Lower leg skin (tissue), 3 donors: ENCODE data around the gene METRNL.

Experiments used
- POLR2A ChIP-seq, 2 donors: fragments of 450-650 bp; IDR thresholded peaks; one replicate each; pipeline ENCODE4 v1.6.1; 2016 to 2017; ENCODE audit warnings: antibody characterized with exemption in 2 of 2, mild to moderate bottlenecking in 1 of 2, moderate library complexity in 1 of 2
- TF ChIP-seq, protein P1 (sequence below), 3 donors: fragments of 450-650 bp; IDR thresholded peaks; one replicate each; pipeline ENCODE4 v1.5.1; 2016; ENCODE audit warnings: antibody characterized with exemption in 3 of 3, mild to moderate bottlenecking in 3 of 3, moderate library complexity in 2 of 3

DNA sequence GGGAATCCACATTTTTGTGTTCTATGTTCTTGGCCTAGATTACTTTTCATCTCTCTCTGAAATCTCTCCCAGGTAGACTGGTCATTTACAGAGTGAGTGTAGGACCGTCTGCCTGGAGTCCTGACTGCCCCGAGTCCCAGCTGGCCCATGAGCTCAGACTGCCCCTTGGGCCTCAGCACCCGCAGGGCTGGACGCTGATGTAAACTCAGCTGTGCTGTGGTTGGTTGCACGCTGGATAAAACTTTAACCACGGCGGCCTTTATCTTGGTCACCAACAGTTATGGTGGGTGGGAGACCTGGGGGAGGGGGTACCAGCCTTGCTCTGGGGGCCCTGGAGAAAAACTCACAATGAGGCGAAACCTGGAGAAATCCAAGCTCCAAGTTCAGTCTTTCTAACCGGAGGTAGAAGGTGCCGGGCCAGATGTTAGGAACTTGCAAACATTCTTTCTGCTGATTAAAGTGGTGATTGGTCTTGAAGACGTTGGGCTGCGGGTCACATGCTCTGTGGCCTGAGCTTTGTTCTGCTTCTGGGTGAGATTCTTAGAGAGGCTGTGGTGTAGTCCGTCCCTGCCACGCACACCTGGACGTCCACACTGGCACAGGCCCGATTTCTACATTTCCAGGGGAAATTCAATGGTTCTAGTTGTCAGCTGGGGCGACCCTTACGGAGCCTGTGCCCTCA lies 6.9 kb downstream of the METRNL start:
- TF ChIP-seq, protein P1, sequence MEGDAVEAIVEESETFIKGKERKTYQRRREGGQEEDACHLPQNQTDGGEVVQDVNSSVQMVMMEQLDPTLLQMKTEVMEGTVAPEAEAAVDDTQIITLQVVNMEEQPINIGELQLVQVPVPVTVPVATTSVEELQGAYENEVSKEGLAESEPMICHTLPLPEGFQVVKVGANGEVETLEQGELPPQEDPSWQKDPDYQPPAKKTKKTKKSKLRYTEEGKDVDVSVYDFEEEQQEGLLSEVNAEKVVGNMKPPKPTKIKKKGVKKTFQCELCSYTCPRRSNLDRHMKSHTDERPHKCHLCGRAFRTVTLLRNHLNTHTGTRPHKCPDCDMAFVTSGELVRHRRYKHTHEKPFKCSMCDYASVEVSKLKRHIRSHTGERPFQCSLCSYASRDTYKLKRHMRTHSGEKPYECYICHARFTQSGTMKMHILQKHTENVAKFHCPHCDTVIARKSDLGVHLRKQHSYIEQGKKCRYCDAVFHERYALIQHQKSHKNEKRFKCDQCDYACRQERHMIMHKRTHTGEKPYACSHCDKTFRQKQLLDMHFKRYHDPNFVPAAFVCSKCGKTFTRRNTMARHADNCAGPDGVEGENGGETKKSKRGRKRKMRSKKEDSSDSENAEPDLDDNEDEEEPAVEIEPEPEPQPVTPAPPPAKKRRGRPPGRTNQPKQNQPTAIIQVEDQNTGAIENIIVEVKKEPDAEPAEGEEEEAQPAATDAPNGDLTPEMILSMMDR (IDR thresholded peaks at IDR 0.05), result no peak
- TF ChIP-seq POLR2A (IDR thresholded peaks at IDR 0.05), result no peak
